COR-L47 (cell line): ENCODE results near the gene SYT6.

Source experiments
- DNase-seq: peaks from one replicate; lab custom pipeline; 2025; lab: John Stamatoyannopoulos, UW

SYT6 gene

DNA sequence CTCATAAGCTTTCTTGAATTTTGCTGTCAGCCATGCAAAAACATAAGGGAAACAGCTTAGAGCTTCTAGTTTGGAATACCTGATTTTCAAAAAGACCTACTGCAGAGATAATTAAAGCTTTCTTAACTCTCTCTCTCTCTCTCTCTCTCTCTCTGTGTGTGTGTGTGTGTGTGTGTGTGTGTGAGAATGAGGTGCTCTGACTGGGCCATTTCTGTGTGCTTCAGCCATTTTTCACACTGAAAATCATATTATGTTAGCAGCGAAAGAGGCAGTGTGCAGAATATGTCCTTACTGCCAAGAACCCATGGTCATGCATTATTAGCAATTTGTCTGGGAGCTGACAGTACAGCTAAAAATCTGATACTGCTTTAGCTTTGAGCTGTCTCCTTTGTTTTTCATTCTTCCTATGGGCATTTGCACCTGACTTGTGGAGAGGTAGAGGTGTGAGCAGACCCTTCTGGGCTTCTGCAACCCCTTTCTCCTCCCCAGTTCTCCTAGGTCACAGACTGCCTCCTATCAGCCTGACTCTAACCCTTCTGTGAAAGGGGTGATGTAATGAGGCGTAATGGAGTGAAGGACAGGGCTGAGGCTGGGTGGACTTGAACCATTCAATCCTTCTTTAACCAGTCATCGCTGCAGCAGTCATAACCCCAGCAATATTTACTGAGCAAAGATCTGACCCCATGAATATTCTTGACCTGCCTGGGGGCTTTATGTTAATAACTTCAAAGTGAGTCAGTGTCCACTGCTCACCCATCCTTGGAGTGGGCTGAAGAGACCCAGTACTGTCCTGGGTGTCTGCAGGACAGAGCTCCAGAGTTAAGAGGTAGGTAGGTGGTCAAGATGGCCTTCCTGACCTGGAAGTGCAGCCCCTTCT is 61.2 kb downstream of the SYT6 start:
- no peak for DNase-seq

GRCh38 chr1:114091711-114092110 is 62.0 kb downstream of the SYT6 start:
- no peak for DNase-seq

DNA sequence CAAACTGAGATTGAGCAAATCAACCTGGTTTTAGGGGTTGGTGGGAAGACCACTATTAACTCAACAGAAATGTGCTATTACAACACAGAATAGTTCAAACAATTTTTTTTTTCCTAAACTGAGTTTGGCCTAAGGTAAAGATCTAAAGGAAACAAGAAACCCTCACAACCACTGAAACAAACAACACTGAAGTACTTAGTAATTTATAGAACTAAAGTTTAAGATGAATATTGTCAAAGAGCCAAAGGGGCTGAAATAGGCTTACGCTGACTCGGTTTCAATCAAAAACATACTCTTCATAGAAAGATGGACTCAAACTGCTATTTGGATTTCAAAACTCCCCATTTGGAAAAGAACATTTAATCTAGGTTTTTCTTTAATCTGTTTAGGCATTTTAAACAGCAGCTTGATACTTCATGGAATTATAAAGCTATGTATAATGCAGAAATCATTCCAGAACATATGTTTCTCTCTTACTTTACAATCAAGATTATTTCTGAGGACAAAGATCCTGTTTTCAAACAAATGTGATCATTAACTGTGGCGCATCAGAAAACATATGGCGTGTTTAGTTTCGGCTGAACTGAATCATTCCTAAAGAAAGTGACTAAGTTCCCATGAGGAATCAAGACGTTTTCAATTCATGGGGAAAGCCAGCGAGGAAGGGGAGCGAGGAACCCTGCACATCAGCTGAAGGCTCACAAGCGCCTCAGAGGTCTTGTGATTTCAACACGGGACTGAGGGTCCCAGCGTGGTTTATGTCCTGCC is 62.7 kb downstream of the SYT6 start:
- no peak for DNase-seq

- DNase-seq, result no peak
Observed at GRCh38 chr1:114089502-114090138, 64.0 kb downstream of the SYT6 start.

DNA sequence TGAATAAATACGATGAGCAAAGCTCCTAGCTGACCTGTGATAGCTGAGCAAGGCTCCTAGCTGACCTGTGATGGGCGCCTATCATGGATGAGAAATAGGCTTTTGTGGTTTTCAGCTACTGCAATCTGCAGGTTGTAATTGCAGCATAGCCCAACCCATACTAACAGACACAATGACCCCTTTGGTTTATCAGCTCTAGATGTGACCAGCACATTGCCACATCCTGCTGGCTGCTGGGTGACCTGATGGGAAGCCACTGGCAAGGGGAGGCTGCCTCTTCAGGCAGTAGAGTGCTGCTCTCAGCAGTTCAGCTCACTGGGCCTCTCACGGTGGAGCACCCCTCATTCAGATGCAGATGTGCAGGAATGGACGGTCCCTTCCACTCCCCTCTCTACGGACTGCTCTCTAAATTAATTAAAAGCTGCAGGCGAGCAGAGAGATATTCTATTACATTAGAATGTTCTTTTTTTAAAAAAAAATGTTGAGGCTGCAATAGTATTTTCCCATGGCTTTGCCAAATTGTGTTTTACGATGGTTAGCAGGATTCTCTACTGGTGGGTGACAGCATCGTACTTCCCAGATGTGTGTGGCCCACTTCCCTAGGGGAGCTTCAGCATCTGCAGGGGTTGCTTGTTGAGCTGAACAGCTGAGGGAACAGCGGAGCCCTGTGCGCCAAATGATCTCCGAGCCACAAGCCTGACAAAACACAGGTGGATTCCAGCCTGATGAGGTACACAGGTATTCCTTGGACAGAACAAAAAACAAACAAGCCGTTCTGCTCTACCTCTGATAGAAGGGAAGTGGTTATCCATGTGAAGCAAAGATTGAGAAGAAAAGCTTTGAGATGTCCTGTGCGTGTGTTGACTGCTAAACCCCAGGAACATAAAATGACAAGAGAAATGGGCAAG is 65.0 kb downstream of the SYT6 start:
- no peak for DNase-seq

- no peak for DNase-seq
Observed at GRCh38 chr1:114087495-114087894, 66.2 kb downstream of the SYT6 start.

DNA sequence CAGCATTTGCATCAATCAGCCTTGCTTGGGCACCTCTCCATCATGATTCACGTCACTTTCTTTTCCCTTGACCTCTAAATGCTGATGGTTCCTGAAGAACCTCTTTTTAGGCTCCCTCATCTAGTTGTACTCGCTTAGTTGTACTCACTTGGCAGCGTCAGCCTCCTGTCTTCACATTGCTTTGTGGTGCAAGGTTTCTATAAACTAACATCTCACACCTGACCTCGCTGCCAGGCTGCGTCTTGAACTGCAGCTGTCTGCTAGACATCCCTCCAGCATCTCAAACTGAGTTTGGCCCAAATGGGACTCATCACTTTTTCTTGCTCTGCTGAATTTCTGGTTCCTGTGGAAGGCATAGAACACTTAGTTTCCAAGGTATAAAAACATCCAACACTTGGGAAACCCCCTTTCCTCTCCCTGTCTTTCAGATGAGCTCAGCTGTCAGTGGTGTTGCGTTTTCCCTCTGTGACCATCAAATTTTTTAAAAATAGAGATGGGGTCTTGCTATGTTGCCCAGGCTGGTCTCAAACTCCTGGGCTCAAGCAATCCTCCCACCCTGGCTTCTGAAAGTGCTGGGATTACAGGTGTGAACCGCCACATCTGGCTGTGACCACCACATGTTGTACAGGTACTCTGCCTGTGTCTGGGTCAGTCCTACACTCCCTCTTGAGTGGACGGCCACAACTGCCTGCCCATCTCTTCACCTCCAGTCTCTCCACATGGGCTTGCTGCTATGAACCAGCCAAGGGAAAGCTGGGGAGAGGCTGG is 66.9 kb downstream of the SYT6 start:
- DNase-seq, result no peak

GRCh38 chr1:114082867-114083585 is 70.6 kb downstream of the SYT6 start:
- DNase-seq, result no peak

GRCh38 chr1:114082304-114082630 is 71.4 kb downstream of the SYT6 start:
- DNase-seq, result no peak

DNA sequence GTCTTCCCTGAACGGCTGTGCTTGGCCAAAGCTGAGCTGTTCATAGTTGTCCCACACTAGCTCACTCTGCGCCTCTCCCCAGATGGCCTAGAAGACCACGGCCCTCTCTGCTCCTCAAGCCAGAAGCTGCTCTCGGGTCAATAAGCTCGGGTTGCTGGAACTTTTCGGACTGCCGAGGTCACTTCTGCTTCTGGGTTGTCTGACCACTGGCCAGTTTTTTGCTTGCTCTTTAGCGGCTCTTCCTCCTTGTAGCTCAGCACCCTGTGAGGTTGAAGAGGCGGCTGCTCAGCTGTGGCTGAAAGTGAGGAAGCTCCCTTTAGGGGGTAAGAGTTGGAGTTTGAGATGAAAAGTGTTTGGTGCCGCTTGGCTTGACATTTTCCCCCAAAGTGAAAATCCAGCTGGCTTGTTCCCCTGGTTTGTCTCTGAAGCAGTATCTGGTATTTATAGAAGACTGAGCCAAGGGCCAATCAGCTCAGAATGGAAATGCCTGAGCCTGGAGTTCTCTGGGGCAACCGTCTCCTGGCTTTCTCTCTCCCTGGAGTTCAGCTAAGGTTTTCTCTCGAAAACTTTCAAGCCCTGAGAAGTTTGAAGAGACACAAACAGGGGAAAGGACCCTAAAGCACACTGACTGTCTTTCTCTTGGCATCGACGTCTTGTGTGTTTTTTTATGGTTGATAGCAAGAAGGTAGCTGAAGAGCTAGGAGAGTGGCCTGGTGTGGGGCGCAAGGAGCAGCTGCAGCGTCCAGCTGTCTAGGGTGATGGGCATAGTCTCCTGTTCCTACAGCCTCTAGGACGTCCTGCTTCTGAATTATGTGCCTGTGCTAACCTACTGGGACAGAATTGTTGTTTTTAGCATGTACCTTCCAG is 72.0 kb downstream of the SYT6 start:
- no peak for DNase-seq

DNA sequence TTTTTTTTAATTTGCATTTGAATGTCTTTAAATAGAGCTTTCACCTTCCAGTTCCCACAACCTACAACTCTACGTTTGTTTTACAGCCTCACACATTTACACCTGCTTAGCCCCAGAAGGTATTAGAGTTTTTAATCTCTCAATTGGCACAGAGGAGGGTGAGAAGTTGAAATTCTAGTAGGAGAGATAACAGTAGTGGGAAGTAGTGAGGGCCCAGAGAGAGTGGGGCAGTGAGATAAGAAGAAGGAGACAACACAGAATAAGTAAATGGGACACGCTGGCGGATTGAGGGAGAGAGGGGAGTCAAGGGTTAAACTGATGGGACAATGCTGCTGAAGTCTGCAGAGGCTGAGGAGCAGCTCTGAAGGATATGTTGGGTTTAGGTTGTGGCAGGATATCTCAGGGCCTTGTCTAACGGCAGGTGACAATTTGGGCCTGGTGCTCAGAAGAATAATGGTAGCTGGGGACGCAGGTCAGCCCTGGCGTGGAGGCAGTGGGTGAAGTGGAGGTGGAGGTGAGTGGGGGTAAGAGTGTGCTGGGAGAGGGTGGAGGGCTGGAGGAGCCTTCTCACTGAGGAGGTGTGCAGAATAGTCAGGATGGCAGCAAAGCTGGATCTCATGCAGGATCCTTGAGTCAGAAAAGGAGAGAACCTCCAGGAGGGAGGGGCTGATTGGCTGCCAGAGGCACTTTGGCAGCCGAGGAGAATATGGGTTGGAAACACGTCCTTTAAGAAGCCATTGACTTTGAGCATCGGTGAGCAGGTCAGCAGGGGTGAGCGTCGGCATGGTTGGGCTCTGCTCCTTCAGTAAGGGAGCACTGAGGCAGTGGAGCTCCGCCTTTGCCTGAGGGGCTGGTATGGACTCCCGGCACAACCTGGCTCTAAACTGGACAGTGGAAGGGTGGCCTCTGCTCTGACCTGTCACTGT is 72.9 kb downstream of the SYT6 start:
- no peak for DNase-seq

DNA sequence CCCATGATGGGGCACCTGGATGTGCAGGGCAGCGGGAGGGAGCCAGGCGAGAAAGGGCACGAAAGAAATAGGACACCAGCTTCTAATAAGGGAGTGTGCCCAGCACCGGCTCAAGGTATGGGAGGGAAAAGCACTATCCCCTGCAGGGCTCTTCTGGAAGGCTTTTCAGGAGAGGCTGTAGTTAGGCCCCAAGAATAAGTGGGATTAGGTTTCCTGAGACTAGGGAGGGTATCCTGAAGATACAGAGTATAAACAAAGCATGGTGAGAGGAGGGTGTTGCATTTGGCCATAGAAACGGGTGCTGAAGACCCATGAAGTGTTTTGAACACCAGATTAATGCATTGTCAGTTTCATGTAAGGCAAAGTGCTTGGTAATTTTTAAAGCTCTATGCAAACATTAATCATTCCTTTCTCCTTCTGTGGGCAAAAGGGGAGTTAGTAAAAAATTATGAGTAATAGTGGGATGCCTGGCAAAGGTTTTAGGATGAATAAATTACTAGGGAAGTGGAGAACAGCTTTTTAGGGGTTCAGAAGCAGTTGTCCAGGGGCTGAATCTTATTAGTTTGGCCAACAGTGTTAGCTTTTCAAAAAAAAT is 74.0 kb downstream of the SYT6 start:
- no peak for DNase-seq

DNA sequence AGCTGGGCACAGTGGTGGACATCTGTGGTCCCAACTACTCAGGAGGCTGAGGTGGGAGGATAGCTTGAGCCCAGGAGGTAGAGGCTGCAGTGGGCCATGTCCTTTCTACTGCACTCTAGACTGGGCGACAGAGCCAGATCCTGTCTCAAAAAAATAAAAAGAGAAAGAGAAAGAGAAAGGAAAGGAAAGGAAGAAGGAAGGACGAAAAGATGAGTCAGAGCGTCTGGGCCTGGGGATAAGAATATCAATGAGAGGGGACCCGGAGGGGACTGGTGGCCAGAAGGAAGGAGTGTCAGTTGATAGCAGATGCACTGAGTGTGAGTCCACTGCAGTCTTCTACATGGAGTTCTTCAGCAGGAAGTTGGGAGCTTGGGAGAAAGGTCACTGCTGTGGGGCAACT is 75.6 kb downstream of the SYT6 start:
- no peak for DNase-seq

DNA sequence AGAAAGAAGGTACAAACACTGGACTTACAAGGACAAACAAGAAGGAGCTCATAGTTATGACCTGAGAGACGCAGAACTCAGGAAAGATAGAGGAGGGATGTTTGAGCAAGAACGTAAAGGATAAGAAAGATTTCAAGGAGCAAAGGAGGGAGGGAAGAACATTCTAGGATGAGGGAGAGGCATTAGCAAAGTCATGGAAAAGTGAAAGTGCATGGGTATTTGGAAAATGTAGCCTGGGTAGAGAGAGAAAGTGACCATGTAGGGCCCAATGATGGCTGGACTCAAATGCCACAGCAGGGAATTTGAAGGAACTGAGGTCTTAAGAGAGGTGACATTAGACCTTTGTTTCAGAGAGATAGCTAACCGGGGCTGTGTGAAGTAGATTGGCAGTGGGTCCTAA is 76.5 kb downstream of the SYT6 start:
- DNase-seq, result no peak

GRCh38 chr1:114076308-114076707 is 77.4 kb downstream of the SYT6 start:
- no peak for DNase-seq

GRCh38 chr1:114075546-114076242 is 78.0 kb downstream of the SYT6 start:
- DNase-seq, result no peak

GRCh38 chr1:114075105-114075504 is 78.6 kb downstream of the SYT6 start:
- no peak for DNase-seq
